ENCODE data around the gene KNL1.

DNA sequence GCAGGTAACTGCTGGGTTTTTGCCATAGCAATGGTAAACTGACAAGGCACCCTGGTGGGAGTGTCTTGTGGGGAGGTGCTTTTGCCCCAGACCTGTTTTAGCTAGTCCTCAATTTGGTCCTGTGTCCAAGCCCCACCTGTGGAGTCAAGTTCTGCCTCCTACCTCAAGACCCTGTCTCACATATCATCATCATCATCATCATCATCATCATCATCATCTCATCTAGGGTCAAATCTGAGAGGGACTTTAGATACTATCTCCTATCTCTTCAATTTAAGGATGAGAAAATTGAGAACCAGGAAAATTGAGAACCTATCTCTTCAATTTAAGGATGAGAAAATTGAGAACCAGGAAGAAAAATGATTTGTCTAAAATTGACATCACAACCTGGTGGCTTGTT is 9.9 kb downstream of the KNL1 start:
- TF ChIP-seq ZNF146 (tag by site-specific recombination; IDR thresholded peaks at IDR 0.05), result no peak
- TF ChIP-seq, protein P1, sequence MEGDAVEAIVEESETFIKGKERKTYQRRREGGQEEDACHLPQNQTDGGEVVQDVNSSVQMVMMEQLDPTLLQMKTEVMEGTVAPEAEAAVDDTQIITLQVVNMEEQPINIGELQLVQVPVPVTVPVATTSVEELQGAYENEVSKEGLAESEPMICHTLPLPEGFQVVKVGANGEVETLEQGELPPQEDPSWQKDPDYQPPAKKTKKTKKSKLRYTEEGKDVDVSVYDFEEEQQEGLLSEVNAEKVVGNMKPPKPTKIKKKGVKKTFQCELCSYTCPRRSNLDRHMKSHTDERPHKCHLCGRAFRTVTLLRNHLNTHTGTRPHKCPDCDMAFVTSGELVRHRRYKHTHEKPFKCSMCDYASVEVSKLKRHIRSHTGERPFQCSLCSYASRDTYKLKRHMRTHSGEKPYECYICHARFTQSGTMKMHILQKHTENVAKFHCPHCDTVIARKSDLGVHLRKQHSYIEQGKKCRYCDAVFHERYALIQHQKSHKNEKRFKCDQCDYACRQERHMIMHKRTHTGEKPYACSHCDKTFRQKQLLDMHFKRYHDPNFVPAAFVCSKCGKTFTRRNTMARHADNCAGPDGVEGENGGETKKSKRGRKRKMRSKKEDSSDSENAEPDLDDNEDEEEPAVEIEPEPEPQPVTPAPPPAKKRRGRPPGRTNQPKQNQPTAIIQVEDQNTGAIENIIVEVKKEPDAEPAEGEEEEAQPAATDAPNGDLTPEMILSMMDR (tag by site-specific recombination; IDR thresholded peaks at IDR 0.05), result no peak
- TF ChIP-seq ZNF776 (tag by site-specific recombination; IDR thresholded peaks at IDR 0.05; ENCODE audit: borderline replicate concordance), result no peak
- TF ChIP-seq ZNF529 (tag by site-specific recombination; IDR thresholded peaks at IDR 0.05; ENCODE audit: insufficient replicate concordance), result no peak
- TF ChIP-seq ZNF112 (tag by site-specific recombination; IDR thresholded peaks at IDR 0.05), result no peak
- TF ChIP-seq ZNF404 (tag by site-specific recombination; IDR thresholded peaks at IDR 0.05), result no peak
- no peak for TF ChIP-seq ZNF184 (tag by site-specific recombination; IDR thresholded peaks at IDR 0.05)
- TF ChIP-seq TCF7L2 (IDR thresholded peaks at IDR 0.05; ENCODE audit: borderline replicate concordance, low read depth, low read length), result no peak
- no peak for TF ChIP-seq ZNF24 (tag by site-specific recombination; IDR thresholded peaks at IDR 0.05)
- TF ChIP-seq, protein P2, sequence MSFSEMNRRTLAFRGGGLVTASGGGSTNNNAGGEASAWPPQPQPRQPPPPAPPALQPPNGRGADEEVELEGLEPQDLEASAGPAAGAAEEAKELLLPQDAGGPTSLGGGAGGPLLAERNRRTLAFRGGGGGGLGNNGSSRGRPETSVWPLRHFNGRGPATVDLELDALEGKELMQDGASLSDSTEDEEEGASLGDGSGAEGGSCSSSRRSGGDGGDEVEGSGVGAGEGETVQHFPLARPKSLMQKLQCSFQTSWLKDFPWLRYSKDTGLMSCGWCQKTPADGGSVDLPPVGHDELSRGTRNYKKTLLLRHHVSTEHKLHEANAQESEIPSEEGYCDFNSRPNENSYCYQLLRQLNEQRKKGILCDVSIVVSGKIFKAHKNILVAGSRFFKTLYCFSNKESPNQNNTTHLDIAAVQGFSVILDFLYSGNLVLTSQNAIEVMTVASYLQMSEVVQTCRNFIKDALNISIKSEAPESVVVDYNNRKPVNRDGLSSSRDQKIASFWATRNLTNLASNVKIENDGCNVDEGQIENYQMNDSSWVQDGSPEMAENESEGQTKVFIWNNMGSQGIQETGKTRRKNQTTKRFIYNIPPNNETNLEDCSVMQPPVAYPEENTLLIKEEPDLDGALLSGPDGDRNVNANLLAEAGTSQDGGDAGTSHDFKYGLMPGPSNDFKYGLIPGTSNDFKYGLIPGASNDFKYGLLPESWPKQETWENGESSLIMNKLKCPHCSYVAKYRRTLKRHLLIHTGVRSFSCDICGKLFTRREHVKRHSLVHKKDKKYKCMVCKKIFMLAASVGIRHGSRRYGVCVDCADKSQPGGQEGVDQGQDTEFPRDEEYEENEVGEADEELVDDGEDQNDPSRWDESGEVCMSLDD (tag by site-specific recombination; IDR thresholded peaks at IDR 0.05), result no peak
- TF ChIP-seq, protein P3, sequence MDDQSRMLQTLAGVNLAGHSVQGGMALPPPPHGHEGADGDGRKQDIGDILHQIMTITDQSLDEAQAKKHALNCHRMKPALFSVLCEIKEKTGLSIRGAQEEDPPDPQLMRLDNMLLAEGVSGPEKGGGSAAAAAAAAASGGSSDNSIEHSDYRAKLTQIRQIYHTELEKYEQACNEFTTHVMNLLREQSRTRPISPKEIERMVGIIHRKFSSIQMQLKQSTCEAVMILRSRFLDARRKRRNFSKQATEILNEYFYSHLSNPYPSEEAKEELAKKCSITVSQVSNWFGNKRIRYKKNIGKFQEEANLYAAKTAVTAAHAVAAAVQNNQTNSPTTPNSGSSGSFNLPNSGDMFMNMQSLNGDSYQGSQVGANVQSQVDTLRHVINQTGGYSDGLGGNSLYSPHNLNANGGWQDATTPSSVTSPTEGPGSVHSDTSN (CRISPR knock-in tag; IDR thresholded peaks at IDR 0.05), result no peak

All from HEK293 (cell line).